Endothelial cell of umbilical vein (primary cell): ENCODE measurements around the gene ITGA6. TPM values are rescaled to one million over a fixed set of nuclear protein-coding genes. Genes with fewer than 3 reads are reported as not detected.

Experiments used
- BruUV-seq: library from RNA; stranded (reverse); fragments of 400-500 nt; replicated peaks from 2 replicates; lab custom pipeline; 2021; lab: Mats Ljungman, UMichigan
- CTCF ChIA-PET: fragments of 300-600, 350-600 bp; sonication (Branson Sonifier 250); formaldehyde crosslinking; loops from one replicate; lab custom pipeline; 2021; ENCODE audit warnings: antibody characterized with exemption, inconsistent platforms; lab: Charles Lee
- POLR2A ChIA-PET: fragments of 300-600, 350-600 bp; sonication (Branson Sonifier 250); formaldehyde crosslinking; loops from one replicate; lab custom pipeline; 2021; ENCODE audit warnings: antibody characterized with exemption, inconsistent platforms; lab: Charles Lee
- DNase-seq: peaks from one replicate; pipeline ENCODE4 v3.0.0-alpha.2; 2011; ENCODE audit warnings: low read depth, low spot score
- FAIRE-seq: peaks from 2 replicates; lab custom pipeline; 2011; peaks lifted over from hg19 to GRCh38; lab: Jason Lieb, UNC
- H2AFZ ChIP-seq: 2 replicates; pipeline ENCODE4 v1.6.0; 2012; ENCODE audit warnings: low read depth, low read length, control low read depth, inconsistent platforms
- H3K27ac ChIP-seq: 2 replicates; pipeline ENCODE4 v1.5.1; 2011; ENCODE audit warnings: low read depth, mild to moderate bottlenecking, control low read depth, low read length, moderate library complexity; ENCODE audit not compliant: insufficient read depth
- H3K27me3 ChIP-seq, 2 experiments: 2 replicates each; pipeline versions ENCODE4 v1.6.0 to v1.6.1; 2011; ENCODE audit warnings: low read length in 2 of 2, mixed read lengths in 1 of 2; ENCODE audit not compliant: control insufficient read depth in 2 of 2, insufficient read depth in 2 of 2
- H3K36me3 ChIP-seq, 2 experiments: 2 replicates in 1 of 2; 3 replicates in 1 of 2; pipeline ENCODE4 v1.5.1; 2011; ENCODE audit warnings: low read length in 2 of 2, mild to moderate bottlenecking in 1 of 2, moderate library complexity in 1 of 2; ENCODE audit not compliant: control insufficient read depth in 2 of 2, insufficient read depth in 2 of 2; ENCODE audit errors: extremely low read depth in 1 of 2
- H3K4me1 ChIP-seq: 3 replicates; pipeline ENCODE4 v1.5.1; 2011; ENCODE audit warnings: mild to moderate bottlenecking, low read length; ENCODE audit not compliant: control insufficient read depth, insufficient read depth; ENCODE audit errors: extremely low read depth
- H3K4me2 ChIP-seq: 2 replicates; pipeline ENCODE4 v1.6.1; 2011; ENCODE audit warnings: low read length, control low read depth, mixed read lengths; ENCODE audit not compliant: insufficient read depth
- H3K4me3 ChIP-seq, 3 experiments: fragments of 200-600 bp in 1 of 3; sonication (generic), shearing (Covaris generic) in 1 of 3; replicated peaks in 1 of 3; 2 replicates each; pipeline ENCODE4 v1.5.1; 2011 to 2016; ENCODE audit warnings: control low read depth in 3 of 3, low read length in 3 of 3, mild to moderate bottlenecking in 2 of 3, inconsistent platforms in 1 of 3, low read depth in 1 of 3, moderate library complexity in 1 of 3; ENCODE audit not compliant: insufficient read depth in 1 of 3
- H3K79me2 ChIP-seq: 2 replicates; pipeline ENCODE4 v1.6.0; 2012; ENCODE audit warnings: low read length, inconsistent platforms; ENCODE audit not compliant: control insufficient read depth, insufficient read depth
- H3K9ac ChIP-seq: replicated peaks from 2 replicates; pipeline ENCODE3; 2011; ENCODE audit warnings: low read length, control low read depth; ENCODE audit not compliant: insufficient read depth; ENCODE audit errors: extremely low read depth
- H3K9me1 ChIP-seq: replicated peaks from 3 replicates; pipeline ENCODE4 v1.6.0; 2011; ENCODE audit warnings: mild to moderate bottlenecking, low read length; ENCODE audit not compliant: control insufficient read depth, insufficient read depth; ENCODE audit errors: extremely low read depth
- H3K9me3 ChIP-seq: replicated peaks from 2 replicates; pipeline ENCODE4 v1.5.1; 2012; ENCODE audit warnings: low read length, inconsistent platforms; ENCODE audit not compliant: control insufficient read depth, insufficient read depth
- H4K20me1 ChIP-seq: replicated peaks from 2 replicates; pipeline ENCODE3; 2011; ENCODE audit warnings: mild to moderate bottlenecking, low read length; ENCODE audit not compliant: control insufficient read depth, insufficient read depth; ENCODE audit errors: extremely low read depth
- EZH2 ChIP-seq: IDR thresholded peaks from 2 replicates; pipeline ENCODE4 v1.6.1; 2012; ENCODE audit warnings: borderline replicate concordance, low read depth, mild to moderate bottlenecking, moderate library complexity, low read length, inconsistent platforms; ENCODE audit not compliant: severe bottlenecking
- FOS ChIP-seq: IDR thresholded peaks from 2 replicates; pipeline ENCODE4 v1.6.1; 2011; ENCODE audit warnings: mild to moderate bottlenecking, low read length, moderate library complexity, borderline replicate concordance; ENCODE audit not compliant: insufficient read depth
- GATA2 ChIP-seq: IDR thresholded peaks from 2 replicates; pipeline ENCODE4 v1.7.0; 2011; ENCODE audit warnings: low read depth, mild to moderate bottlenecking, moderate library complexity, mixed read lengths, low read length; ENCODE audit not compliant: insufficient read length, insufficient read depth
- JUN ChIP-seq: IDR thresholded peaks from 2 replicates; pipeline ENCODE4 v1.6.1; 2011; ENCODE audit warnings: borderline replicate concordance, low read depth; ENCODE audit not compliant: insufficient read length, insufficient read depth
- MYC ChIP-seq: IDR thresholded peaks from one replicate; pipeline ENCODE4 v1.6.1; 2011; ENCODE audit warnings: mild to moderate bottlenecking, low read depth, low read length
- POLR2A ChIP-seq: IDR thresholded peaks from 2 replicates; pipeline ENCODE4 v1.6.1; 2012; ENCODE audit warnings: low read depth, mild to moderate bottlenecking, control low read depth, low read length
- POLR2AphosphoS5 ChIP-seq: IDR thresholded peaks from 2 replicates; pipeline ENCODE4 v1.6.1; 2012; ENCODE audit warnings: low read depth, mild to moderate bottlenecking, control low read depth, low read length, moderate library complexity; ENCODE audit not compliant: insufficient read depth
- dilution Hi-C: fragments of 300-500 bp; cut with MboI; formaldehyde crosslinking; loops from one replicate; pipeline ENCODE4 v1.15.0; 2019; ENCODE audit warnings: low sequenced_read_pairs; ENCODE audit not compliant: extremely low pct_ligation_motif_present
- intact Hi-C: fragments of 100-400 bp; cut with micrococcal nuclease; formaldehyde crosslinking; loops from one replicate; pipeline ENCODE4 v1.10.0; 2022
- polyA plus RNA-seq, 4 experiments: library from polyadenylated mRNA; depleted of rRNA in 3 of 4; stranded (reverse) in 3 of 4; unstranded in 1 of 4; fragments of >200 nt; gene quantifications; 2 replicates each; pipeline versions ENCODE4 v1.2.1 to v1.2.3, GENCODE V29; 2011 to 2012; ENCODE audit warnings: missing spikeins in 1 of 4
- total RNA-seq: library from RNA; stranded (reverse); gene quantifications from 2 replicates; pipeline ENCODE4 v1.2.3, GENCODE V29; 2021
- TF ChIP-seq, protein P1 (sequence below): IDR thresholded peaks from 2 replicates; pipeline ENCODE4 v1.6.1; 2011; ENCODE audit not compliant: insufficient read depth, insufficient read length
- TF ChIP-seq, protein P2 (sequence below), 2 donors: IDR thresholded peaks; 1 replicate in 1 of 2; 2 replicates in 1 of 2; pipeline ENCODE4 v1.5.1; 2011; ENCODE audit warnings: low read length in 2 of 2, mild to moderate bottlenecking in 2 of 2, moderate library complexity in 2 of 2, control low read depth in 1 of 2, inconsistent platforms in 1 of 2, low read depth in 1 of 2; ENCODE audit not compliant: insufficient read depth in 1 of 2; ENCODE audit errors: extremely low read depth in 1 of 2

ITGA6 gene
- total and polyA plus RNA-seq, 2 donors (not counting 3 experiments of a cell fraction or from before 2014, with no cell fraction given) = 24.9 to 208 TPM

DNA sequence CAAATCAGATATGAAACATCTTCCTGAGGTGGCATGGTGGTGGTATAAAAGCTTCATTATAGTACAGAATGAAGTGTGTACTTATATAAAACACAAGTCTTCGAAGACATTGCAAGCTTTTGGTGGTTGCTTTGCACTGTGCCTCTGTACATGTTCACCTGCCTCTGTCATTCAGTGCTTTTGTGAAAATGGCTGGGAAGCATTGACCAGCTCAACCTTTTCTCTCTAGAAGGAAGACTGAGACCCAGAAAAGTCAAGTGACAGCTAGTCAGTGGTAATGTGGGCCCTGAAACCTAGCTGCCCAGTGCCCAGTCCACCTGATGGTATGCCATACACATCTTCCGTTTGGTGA, 12.1 kb downstream of the ITGA6 start:
- FAIRE-seq (no peak), DNase-seq (no peak)
- H3K27ac ChIP-seq = peak overlapping the region; percentile 59
- peaks cover 88% of the 10 kb centered on the region for H3K79me2 ChIP-seq
- H3K9me3 ChIP-seq = no peaks in the 10 kb centered on the region
- peak overlapping the region in 1 of 3 experiments; percentile 34 for H3K4me3 ChIP-seq
- no peak overlapping the region for H2AFZ ChIP-seq
- H3K36me3 ChIP-seq = no peaks in the 10 kb centered on the region
- peak overlapping the region; percentile 71 for H3K4me2 ChIP-seq
- intact Hi-C loops = loop anchor here (1.0 kb wide), 1 partner anchor 12 kb away; the partner anchor contains the start of gene ITGA6
- dilution Hi-C loops = loop anchor here (25.0 kb wide), 1 partner anchor 252 kb away; no protein-coding TSS in a partner anchor
- no TSS peak for BruUV-seq
- peak; percentile 30 for TF ChIP-seq POLR2A
- no peak for TF ChIP-seq EZH2
- no peak for TF ChIP-seq MYC
- TF ChIP-seq, protein P1, sequence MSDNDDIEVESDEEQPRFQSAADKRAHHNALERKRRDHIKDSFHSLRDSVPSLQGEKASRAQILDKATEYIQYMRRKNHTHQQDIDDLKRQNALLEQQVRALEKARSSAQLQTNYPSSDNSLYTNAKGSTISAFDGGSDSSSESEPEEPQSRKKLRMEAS = no peak
- TF ChIP-seq, protein P2, sequence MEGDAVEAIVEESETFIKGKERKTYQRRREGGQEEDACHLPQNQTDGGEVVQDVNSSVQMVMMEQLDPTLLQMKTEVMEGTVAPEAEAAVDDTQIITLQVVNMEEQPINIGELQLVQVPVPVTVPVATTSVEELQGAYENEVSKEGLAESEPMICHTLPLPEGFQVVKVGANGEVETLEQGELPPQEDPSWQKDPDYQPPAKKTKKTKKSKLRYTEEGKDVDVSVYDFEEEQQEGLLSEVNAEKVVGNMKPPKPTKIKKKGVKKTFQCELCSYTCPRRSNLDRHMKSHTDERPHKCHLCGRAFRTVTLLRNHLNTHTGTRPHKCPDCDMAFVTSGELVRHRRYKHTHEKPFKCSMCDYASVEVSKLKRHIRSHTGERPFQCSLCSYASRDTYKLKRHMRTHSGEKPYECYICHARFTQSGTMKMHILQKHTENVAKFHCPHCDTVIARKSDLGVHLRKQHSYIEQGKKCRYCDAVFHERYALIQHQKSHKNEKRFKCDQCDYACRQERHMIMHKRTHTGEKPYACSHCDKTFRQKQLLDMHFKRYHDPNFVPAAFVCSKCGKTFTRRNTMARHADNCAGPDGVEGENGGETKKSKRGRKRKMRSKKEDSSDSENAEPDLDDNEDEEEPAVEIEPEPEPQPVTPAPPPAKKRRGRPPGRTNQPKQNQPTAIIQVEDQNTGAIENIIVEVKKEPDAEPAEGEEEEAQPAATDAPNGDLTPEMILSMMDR (IDR thresholded peaks at IDR 0.05; ENCODE audit: extremely low read depth in 1 of 2, insufficient read depth in 1 of 2, low read depth in 1 of 2, low read length in 2 of 2) = no peak
- no peak for TF ChIP-seq FOS
- no peak for TF ChIP-seq POLR2AphosphoS5
- no peak for TF ChIP-seq JUN
- TF ChIP-seq GATA2 = peak; percentile 5
- no peak overlapping the region for H3K9ac ChIP-seq
- no peaks in the 10 kb centered on the region for H3K27me3 ChIP-seq
- CTCF ChIA-PET = interaction anchor here (1.2 to 7.5 kb wide), 5 partner anchors 10 to 207 kb away, joined by 3 to 112 read pairs (median 3); partner anchors contain the start of gene ITGA6
- peaks cover 67% of the 10 kb centered on the region for H3K4me1 ChIP-seq
- H4K20me1 ChIP-seq = no peaks in the 10 kb centered on the region
- POLR2A ChIA-PET = interaction anchor here (0.7 to 1.0 kb wide), 2 partner anchors 10 to 649 kb away, joined by 3 to 4 read pairs; no protein-coding TSS in a partner anchor
- H3K9me1 ChIP-seq = no peaks in the 10 kb centered on the region
